GM23338 (cell line): ENCODE results near the gene PCDHA13. TPM values are rescaled to one million over a fixed set of nuclear protein-coding genes. Genes with fewer than 3 reads are reported as not detected.

Experiments
- ATAC-seq: fragments of 200-7000 bp; cut with Tn5 transposase; 3 replicates; pipeline ENCODE4 v1.9.1; 2020
- DNase-seq: peaks from one replicate; pipeline ENCODE4 v3.0.0-alpha.2; 2015; ENCODE audit warnings: low spot score
- H2AFZ ChIP-seq: fragments of 200-600 bp; sonication (generic); 2 replicates; pipeline ENCODE4 v1.8.0; 2016; ENCODE audit warnings: antibody characterized with exemption, mild to moderate bottlenecking, moderate library complexity
- H3F3A ChIP-seq: fragments of 200-600 bp; sonication (generic); replicated peaks from 2 replicates; pipeline ENCODE4 v1.8.0; 2017; ENCODE audit warnings: antibody characterized with exemption, mixed run types, low read depth
- H3K27ac ChIP-seq: fragments of 200-600 bp; sonication (generic); 2 replicates; pipeline ENCODE4 v1.6.1; 2016; ENCODE audit warnings: low read depth
- H3K27me3 ChIP-seq: fragments of 200-600 bp; sonication (generic); 2 replicates; pipeline ENCODE4 v1.8.0; 2016; ENCODE audit warnings: mild to moderate bottlenecking, mixed run types, moderate library complexity; ENCODE audit not compliant: insufficient read depth
- H3K36me3 ChIP-seq: fragments of 200-600 bp; sonication (generic); 2 replicates; pipeline ENCODE4 v1.8.0; 2016; ENCODE audit warnings: mild to moderate bottlenecking; ENCODE audit not compliant: insufficient read depth
- H3K4me1 ChIP-seq: fragments of 200-600 bp; sonication (generic); 2 replicates; pipeline ENCODE4 v1.8.0; 2016; ENCODE audit warnings: mild to moderate bottlenecking, moderate library complexity; ENCODE audit not compliant: insufficient read depth
- H3K4me2 ChIP-seq: fragments of 200-600 bp; sonication (generic); 2 replicates; pipeline ENCODE4 v1.7.1; 2017; ENCODE audit warnings: mixed run types
- H3K4me3 ChIP-seq: fragments of 200-600 bp; sonication (generic); 2 replicates; pipeline ENCODE4 v1.6.1; 2016; ENCODE audit warnings: mixed run types
- H3K79me2 ChIP-seq: fragments of 200-600 bp; sonication (generic); replicated peaks from 2 replicates; pipeline ENCODE4 v1.8.0; 2017; ENCODE audit warnings: mild to moderate bottlenecking; ENCODE audit not compliant: insufficient read depth
- H3K9me2 ChIP-seq: fragments of 200-600 bp; sonication (generic); 2 replicates; pipeline ENCODE4 v1.8.0; 2017; ENCODE audit not compliant: insufficient read depth
- H4K20me1 ChIP-seq: fragments of 200-600 bp; sonication (generic); replicated peaks from 2 replicates; pipeline ENCODE4 v1.8.0; 2017; ENCODE audit warnings: mild to moderate bottlenecking; ENCODE audit not compliant: insufficient read depth
- H3K27ac Mint-ChIP-seq: 2 replicates; pipeline ENCODE4 v1.8.0; 2020; ENCODE audit warnings: inconsistent platforms, mild to moderate bottlenecking, moderate library complexity, mixed read lengths
- H3K27me3 Mint-ChIP-seq: 3 replicates; pipeline ENCODE4 v1.8.0; 2022; ENCODE audit warnings: low read depth, mild to moderate bottlenecking, moderate library complexity, mixed read lengths, inconsistent platforms; ENCODE audit not compliant: insufficient read depth, poor library complexity
- H3K36me3 Mint-ChIP-seq: 3 replicates; pipeline ENCODE4 v1.8.0; 2021; ENCODE audit warnings: low read depth, mild to moderate bottlenecking, inconsistent platforms, moderate library complexity, mixed read lengths
- H3K4me1 Mint-ChIP-seq: 3 replicates; pipeline ENCODE4 v1.8.0; 2020; ENCODE audit warnings: mild to moderate bottlenecking, inconsistent platforms, mixed read lengths
- H3K4me3 Mint-ChIP-seq: 3 replicates; pipeline ENCODE4 v1.8.0; 2021; ENCODE audit warnings: moderate library complexity, mild to moderate bottlenecking, inconsistent platforms, mixed read lengths
- H3K9me3 Mint-ChIP-seq: 3 replicates; pipeline ENCODE4 v1.8.0; 2020; ENCODE audit warnings: moderate library complexity, mild to moderate bottlenecking, inconsistent platforms, mixed read lengths
- CREB1 ChIP-seq: fragments of 250-450 bp; sonication (Bioruptor Pico); IDR thresholded peaks from 2 replicates; pipeline ENCODE4 v1.5.0; 2020; ENCODE audit warnings: low read depth, mild to moderate bottlenecking, moderate library complexity
- EZH2phosphoT487 ChIP-seq: fragments of 200-600 bp; sonication (generic); IDR thresholded peaks from one replicate; pipeline ENCODE4 v1.8.1; 2018; ENCODE audit warnings: antibody characterized with exemption; ENCODE audit not compliant: unreplicated experiment
- NANOG ChIP-seq: IDR thresholded peaks from 2 replicates; pipeline ENCODE4 v1.6.1; 2016; ENCODE audit warnings: antibody characterized with exemption, borderline replicate concordance
- ZNF114 ChIP-seq: fragments of 250-450 bp; sonication (Bioruptor Pico); IDR thresholded peaks from 2 replicates; pipeline ENCODE4 v1.5.0; 2020; ENCODE audit warnings: mild to moderate bottlenecking, moderate library complexity
- polyA plus RNA-seq: library from polyadenylated mRNA; unstranded; fragments of >200 nt; fragmentation: Nextera tagmentation; extraction: Ambion mirVana; gene quantifications from 2 replicates; pipeline ENCODE4 v1.2.1, GENCODE V29; 2016
- total RNA-seq: library from RNA; depleted of rRNA; stranded (reverse); fragments of >200 nt; shearing (Covaris generic); gene quantifications from 2 replicates; pipeline ENCODE4 v1.2.3, GENCODE V29; 2014
- TF ChIP-seq, protein P1 (sequence below): IDR thresholded peaks from one replicate; pipeline ENCODE4 v1.6.1; 2018; ENCODE audit warnings: antibody characterized with exemption; ENCODE audit not compliant: unreplicated experiment
- TF ChIP-seq, protein P2 (sequence below), 2 experiments: fragments of 200-600 bp in 1 of 2; sonication (generic) in 1 of 2; conservative IDR thresholded peaks; 2 replicates each; pipeline versions ENCODE4 v1.5.1 to v1.6.1; 2016 to 2017; ENCODE audit warnings: antibody characterized with exemption in 2 of 2, low read depth in 2 of 2, mild to moderate bottlenecking in 2 of 2, moderate library complexity in 1 of 2

The PCDHA13 gene
- total and polyA plus RNA-seq, 2 experiments from 2014 or later = 1.2 to 9.8 TPM

DNA sequence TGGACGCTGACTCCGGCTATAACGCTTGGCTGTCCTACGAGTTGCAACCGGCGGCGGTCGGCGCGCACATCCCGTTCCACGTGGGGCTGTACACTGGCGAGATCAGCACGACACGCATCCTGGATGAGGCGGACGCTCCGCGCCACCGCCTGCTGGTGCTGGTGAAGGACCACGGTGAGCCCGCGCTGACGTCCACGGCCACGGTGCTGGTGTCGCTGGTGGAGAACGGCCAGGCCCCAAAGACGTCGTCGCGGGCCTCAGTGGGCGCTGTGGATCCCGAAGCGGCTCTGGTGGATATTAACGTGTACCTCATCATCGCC is 4.7 kb upstream of the PCDHA13 start (continued):
- TF ChIP-seq, protein P1, sequence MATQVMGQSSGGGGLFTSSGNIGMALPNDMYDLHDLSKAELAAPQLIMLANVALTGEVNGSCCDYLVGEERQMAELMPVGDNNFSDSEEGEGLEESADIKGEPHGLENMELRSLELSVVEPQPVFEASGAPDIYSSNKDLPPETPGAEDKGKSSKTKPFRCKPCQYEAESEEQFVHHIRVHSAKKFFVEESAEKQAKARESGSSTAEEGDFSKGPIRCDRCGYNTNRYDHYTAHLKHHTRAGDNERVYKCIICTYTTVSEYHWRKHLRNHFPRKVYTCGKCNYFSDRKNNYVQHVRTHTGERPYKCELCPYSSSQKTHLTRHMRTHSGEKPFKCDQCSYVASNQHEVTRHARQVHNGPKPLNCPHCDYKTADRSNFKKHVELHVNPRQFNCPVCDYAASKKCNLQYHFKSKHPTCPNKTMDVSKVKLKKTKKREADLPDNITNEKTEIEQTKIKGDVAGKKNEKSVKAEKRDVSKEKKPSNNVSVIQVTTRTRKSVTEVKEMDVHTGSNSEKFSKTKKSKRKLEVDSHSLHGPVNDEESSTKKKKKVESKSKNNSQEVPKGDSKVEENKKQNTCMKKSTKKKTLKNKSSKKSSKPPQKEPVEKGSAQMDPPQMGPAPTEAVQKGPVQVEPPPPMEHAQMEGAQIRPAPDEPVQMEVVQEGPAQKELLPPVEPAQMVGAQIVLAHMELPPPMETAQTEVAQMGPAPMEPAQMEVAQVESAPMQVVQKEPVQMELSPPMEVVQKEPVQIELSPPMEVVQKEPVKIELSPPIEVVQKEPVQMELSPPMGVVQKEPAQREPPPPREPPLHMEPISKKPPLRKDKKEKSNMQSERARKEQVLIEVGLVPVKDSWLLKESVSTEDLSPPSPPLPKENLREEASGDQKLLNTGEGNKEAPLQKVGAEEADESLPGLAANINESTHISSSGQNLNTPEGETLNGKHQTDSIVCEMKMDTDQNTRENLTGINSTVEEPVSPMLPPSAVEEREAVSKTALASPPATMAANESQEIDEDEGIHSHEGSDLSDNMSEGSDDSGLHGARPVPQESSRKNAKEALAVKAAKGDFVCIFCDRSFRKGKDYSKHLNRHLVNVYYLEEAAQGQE = no peak
- no peak for TF ChIP-seq EZH2phosphoT487
- TF ChIP-seq CREB1 (CRISPR knock-in tag) = no peak
- TF ChIP-seq, protein P2, sequence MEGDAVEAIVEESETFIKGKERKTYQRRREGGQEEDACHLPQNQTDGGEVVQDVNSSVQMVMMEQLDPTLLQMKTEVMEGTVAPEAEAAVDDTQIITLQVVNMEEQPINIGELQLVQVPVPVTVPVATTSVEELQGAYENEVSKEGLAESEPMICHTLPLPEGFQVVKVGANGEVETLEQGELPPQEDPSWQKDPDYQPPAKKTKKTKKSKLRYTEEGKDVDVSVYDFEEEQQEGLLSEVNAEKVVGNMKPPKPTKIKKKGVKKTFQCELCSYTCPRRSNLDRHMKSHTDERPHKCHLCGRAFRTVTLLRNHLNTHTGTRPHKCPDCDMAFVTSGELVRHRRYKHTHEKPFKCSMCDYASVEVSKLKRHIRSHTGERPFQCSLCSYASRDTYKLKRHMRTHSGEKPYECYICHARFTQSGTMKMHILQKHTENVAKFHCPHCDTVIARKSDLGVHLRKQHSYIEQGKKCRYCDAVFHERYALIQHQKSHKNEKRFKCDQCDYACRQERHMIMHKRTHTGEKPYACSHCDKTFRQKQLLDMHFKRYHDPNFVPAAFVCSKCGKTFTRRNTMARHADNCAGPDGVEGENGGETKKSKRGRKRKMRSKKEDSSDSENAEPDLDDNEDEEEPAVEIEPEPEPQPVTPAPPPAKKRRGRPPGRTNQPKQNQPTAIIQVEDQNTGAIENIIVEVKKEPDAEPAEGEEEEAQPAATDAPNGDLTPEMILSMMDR (conservative IDR thresholded peaks at IDR 0.05; ENCODE audit: low read depth in 2 of 2) = no peak
- no peak for TF ChIP-seq NANOG
- TF ChIP-seq ZNF114 (CRISPR knock-in tag) = no peak

DNA sequence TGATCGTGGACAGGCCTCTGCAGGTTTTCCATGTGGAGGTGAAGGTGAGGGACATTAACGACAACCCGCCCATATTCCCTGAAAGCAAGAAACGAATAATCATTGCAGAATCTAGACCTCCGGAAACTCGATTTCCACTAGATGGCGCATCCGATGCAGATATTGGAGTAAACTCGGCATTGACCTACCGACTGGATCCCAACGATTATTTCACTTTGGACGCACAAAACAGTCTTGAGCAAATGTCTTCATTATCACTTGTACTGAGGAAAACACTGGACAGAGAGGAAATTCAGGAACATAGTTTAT is 621 bp downstream of the PCDHA13 start:
- Mint-ChIP-seq H3K4me3 (peak overlapping the region; percentile 67), H3K27me3 (no peaks in the 10 kb centered on the region), H3K27ac (no peak overlapping the region), H3K36me3 (peaks cover 7% of the 10 kb centered on the region; the same call in 2 of the 3 replicates), H3K4me1 (no peaks in the 10 kb centered on the region), H3K9me3 (no peaks in the 10 kb centered on the region)
- no peak overlapping the region for H3K27ac ChIP-seq
- no peak overlapping the region; the same call in 1 of the 2 replicates for H2AFZ ChIP-seq
- H3K4me1 ChIP-seq = no peaks in the 10 kb centered on the region
- TF ChIP-seq, protein P2 (conservative IDR thresholded peaks at IDR 0.05; ENCODE audit: low read depth in 2 of 2) = peak; percentile 76 to 87
- no peak for TF ChIP-seq CREB1 (CRISPR knock-in tag)
- no peaks in the 10 kb centered on the region for H3K9me2 ChIP-seq
- peak; percentile 88 for ATAC-seq
- peak overlapping the region; percentile 51 for H3K4me3 ChIP-seq
- peaks cover 9% of the 10 kb centered on the region; the same call in 1 of the 2 replicates for H4K20me1 ChIP-seq
- H3K36me3 ChIP-seq = no peaks in the 10 kb centered on the region
- peak overlapping the region; percentile 72 for H3K4me2 ChIP-seq
- peaks cover 18% of the 10 kb centered on the region for H3K79me2 ChIP-seq
- peak; percentile 90 for DNase-seq
- H3K27me3 ChIP-seq = no peaks in the 10 kb centered on the region
- no peaks in the 10 kb centered on the region; the same call in 1 of the 2 replicates for H3F3A ChIP-seq
